HEK293T (cell line): Measurements from ENCODE around the gene HSH2D.

ENCODE experiments used
- ARNT ChIP-seq: fragments of 450-650 bp; IDR thresholded peaks from 2 replicates; pipeline ENCODE4 v1.6.1; 2017; ENCODE audit warnings: mild to moderate bottlenecking
- BHLHE40 ChIP-seq: fragments of 450-650 bp; IDR thresholded peaks from 2 replicates; pipeline ENCODE4 v1.6.1; 2016; ENCODE audit warnings: mild to moderate bottlenecking, moderate library complexity, borderline replicate concordance
- FOXM1 ChIP-seq: fragments of 450-650 bp; IDR thresholded peaks from 2 replicates; pipeline ENCODE4 v1.6.1; 2017; ENCODE audit warnings: mild to moderate bottlenecking, borderline replicate concordance
- SUZ12 ChIP-seq: fragments of 450-650 bp; IDR thresholded peaks from 2 replicates; pipeline ENCODE4 v1.6.1; 2016; ENCODE audit warnings: mild to moderate bottlenecking

DNA sequence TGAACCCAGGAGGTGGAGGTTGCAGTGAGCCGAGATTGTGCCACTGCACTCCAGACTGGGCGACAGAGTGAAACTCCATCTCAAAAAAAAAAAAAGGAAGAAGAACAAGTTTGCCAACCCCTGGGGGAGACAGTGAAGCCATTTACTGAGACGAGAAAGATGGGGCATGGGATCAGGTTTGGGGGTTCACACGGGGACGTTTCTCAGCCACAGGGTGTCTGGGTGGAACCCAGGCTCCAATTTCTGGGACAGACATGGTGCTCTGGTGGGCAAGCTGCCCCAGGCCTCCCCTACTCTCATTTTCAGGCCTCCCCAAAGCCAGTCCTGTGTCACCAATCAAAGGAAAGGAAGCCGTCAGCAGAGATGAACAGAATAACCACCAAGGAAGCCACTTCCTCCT, 13.4 kb downstream of the HSH2D start:
- no peak for TF ChIP-seq SUZ12
- no peak for TF ChIP-seq ARNT
- TF ChIP-seq FOXM1, result no peak
- no peak for TF ChIP-seq BHLHE40
